Measurements from ENCODE around the gene CHMP1A.

DNA sequence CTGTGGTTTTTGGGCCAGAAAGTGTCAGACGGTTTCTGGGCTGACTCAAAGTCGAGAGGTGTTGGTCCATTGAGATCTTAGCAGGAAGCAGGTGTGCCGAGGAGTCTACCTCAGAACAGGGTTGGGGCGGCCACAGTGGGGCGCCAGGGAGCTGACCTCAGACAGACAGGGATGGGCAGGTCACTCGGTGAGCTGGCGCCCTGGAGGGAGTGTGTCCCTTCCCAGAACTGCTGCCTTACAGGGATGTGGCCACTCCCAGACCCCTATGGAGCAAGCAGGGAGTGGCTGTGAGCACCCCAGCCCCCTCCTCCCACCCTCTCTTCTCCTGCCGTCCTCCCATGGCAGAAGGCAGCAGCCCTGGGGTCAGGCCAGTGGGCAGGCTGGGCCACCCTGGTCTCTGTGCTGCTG is 58.1 kb downstream of the CHMP1A start:
- no peak for TF ChIP-seq EHMT2 (IDR thresholded peaks at IDR 0.05; ENCODE audit: low read depth)
- TF ChIP-seq FOXS1 (CRISPR knock-in tag; IDR thresholded peaks at IDR 0.05) = no peak
- TF ChIP-seq, protein P1, sequence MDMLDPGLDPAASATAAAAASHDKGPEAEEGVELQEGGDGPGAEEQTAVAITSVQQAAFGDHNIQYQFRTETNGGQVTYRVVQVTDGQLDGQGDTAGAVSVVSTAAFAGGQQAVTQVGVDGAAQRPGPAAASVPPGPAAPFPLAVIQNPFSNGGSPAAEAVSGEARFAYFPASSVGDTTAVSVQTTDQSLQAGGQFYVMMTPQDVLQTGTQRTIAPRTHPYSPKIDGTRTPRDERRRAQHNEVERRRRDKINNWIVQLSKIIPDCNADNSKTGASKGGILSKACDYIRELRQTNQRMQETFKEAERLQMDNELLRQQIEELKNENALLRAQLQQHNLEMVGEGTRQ (IDR thresholded peaks at IDR 0.05) = no peak
- TF ChIP-seq, protein P2, sequence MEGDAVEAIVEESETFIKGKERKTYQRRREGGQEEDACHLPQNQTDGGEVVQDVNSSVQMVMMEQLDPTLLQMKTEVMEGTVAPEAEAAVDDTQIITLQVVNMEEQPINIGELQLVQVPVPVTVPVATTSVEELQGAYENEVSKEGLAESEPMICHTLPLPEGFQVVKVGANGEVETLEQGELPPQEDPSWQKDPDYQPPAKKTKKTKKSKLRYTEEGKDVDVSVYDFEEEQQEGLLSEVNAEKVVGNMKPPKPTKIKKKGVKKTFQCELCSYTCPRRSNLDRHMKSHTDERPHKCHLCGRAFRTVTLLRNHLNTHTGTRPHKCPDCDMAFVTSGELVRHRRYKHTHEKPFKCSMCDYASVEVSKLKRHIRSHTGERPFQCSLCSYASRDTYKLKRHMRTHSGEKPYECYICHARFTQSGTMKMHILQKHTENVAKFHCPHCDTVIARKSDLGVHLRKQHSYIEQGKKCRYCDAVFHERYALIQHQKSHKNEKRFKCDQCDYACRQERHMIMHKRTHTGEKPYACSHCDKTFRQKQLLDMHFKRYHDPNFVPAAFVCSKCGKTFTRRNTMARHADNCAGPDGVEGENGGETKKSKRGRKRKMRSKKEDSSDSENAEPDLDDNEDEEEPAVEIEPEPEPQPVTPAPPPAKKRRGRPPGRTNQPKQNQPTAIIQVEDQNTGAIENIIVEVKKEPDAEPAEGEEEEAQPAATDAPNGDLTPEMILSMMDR (IDR thresholded peaks at IDR 0.05) = peak; percentile 51
- TF ChIP-seq RFX5 (IDR thresholded peaks at IDR 0.05) = no peak
- TF ChIP-seq RCOR1 (IDR thresholded peaks at IDR 0.05; ENCODE audit: low read depth, low read length) = no peak
- no peak for TF ChIP-seq MYC (IDR thresholded peaks at IDR 0.05; ENCODE audit: borderline replicate concordance, low read length)
- TF ChIP-seq POLR2A (IDR thresholded peaks at IDR 0.05; ENCODE audit: low read length) = no peak
- TF ChIP-seq, protein P3, sequence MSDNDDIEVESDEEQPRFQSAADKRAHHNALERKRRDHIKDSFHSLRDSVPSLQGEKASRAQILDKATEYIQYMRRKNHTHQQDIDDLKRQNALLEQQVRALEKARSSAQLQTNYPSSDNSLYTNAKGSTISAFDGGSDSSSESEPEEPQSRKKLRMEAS (IDR thresholded peaks at IDR 0.05) = no peak

All from A549 (cell line).